ENCODE data around the gene SERPINB12.

SERPINB12 gene

GRCh38 chr18:63570721-63571120, 28.6 kb downstream of the SERPINB12 start:
- DNase-seq (ENCODE audit: extremely low read depth, low read depth) = no peak
- TF ChIP-seq CTCF (IDR thresholded peaks at IDR 0.05; ENCODE audit: low read depth, low read length, missing control alignments) = no peak
- no peak overlapping the region for H3K4me3 ChIP-seq (replicated peaks; ENCODE audit: low read depth, low read length)

GRCh38 chr18:63575681-63576080, 33.5 kb downstream of the SERPINB12 start:
- no peak overlapping the region for H3K4me3 ChIP-seq (replicated peaks; ENCODE audit: low read depth, low read length)
- no peak for TF ChIP-seq CTCF (IDR thresholded peaks at IDR 0.05; ENCODE audit: low read depth, low read length, missing control alignments)
- no peak for DNase-seq (ENCODE audit: extremely low read depth, low read depth)

- H3K4me3 ChIP-seq (replicated peaks; ENCODE audit: low read depth, low read length) = no peak overlapping the region
- peak; percentile 29 for DNase-seq (ENCODE audit: extremely low read depth, low read depth)
- TF ChIP-seq CTCF (IDR thresholded peaks at IDR 0.05; ENCODE audit: low read depth, low read length, missing control alignments) = peak; percentile 69
These were observed 36.3 kb downstream of the SERPINB12 start for GRCh38 chr18:63578357-63578958.

GRCh38 chr18:63579616-63580015, 37.4 kb downstream of the SERPINB12 start:
- DNase-seq (ENCODE audit: extremely low read depth, low read depth) = no peak
- TF ChIP-seq CTCF (IDR thresholded peaks at IDR 0.05; ENCODE audit: low read depth, low read length, missing control alignments) = no peak
- no peak overlapping the region for H3K4me3 ChIP-seq (replicated peaks; ENCODE audit: low read depth, low read length)

GRCh38 chr18:63585988-63586387, 43.8 kb downstream of the SERPINB12 start:
- no peak for DNase-seq (ENCODE audit: extremely low read depth, low read depth)
- TF ChIP-seq CTCF (IDR thresholded peaks at IDR 0.05; ENCODE audit: low read depth, low read length, missing control alignments) = no peak
- no peak overlapping the region for H3K4me3 ChIP-seq (replicated peaks; ENCODE audit: low read depth, low read length)

- no peak for TF ChIP-seq CTCF (IDR thresholded peaks at IDR 0.05; ENCODE audit: low read depth, low read length, missing control alignments)
- DNase-seq (ENCODE audit: extremely low read depth, low read depth) = no peak
- H3K4me3 ChIP-seq (replicated peaks; ENCODE audit: low read depth, low read length) = no peak overlapping the region
These were observed 44.3 kb downstream of the SERPINB12 start for GRCh38 chr18:63586431-63586830.

GRCh38 chr18:63586966-63587365, 44.8 kb downstream of the SERPINB12 start, which contains the start of gene SERPINB13:
SERPINB13 (plus strand) TSS chr18:63587343; CDS start chr18:63588668, 1,325 bp downstream.
- TF ChIP-seq CTCF (IDR thresholded peaks at IDR 0.05; ENCODE audit: low read depth, low read length, missing control alignments) = no peak
- no peak for DNase-seq (ENCODE audit: extremely low read depth, low read depth)
- H3K4me3 ChIP-seq (replicated peaks; ENCODE audit: low read depth, low read length) = no peak within 1 kb of the TSS

Measured in HFF-Myc (cell line).